ENCODE measurements around the gene PCDHA13.
"Not testable (repeated sequence)": the region's sequence is repeated elsewhere in the genome, so short reads cannot be mapped to it uniquely, and the experiment has no call there.

The PCDHA13 gene

GRCh38 chr5:140881889-140882590, at the start of gene PCDHA13:
TSS of gene PCDHA13 (plus strand) at chr5:140882124. CDS start at chr5:140882269, 145 bp downstream.
- DNase-seq, result no peak

- no peak for DNase-seq
Measured at GRCh38 chr5:140833993-140834392, 47.9 kb upstream of the PCDHA13 start, which contains the start of gene PCDHA7. TSS of gene PCDHA7 (plus strand) at chr5:140834269. CDS start at chr5:140834384, 115 bp downstream.

GRCh38 chr5:140834439-140835008, 47.4 kb upstream of the PCDHA13 start:
- DNase-seq, result not testable (repeated sequence)

- DNase-seq, result no peak
Measured at GRCh38 chr5:140835622-140836510, 46.1 kb upstream of the PCDHA13 start.

GRCh38 chr5:140840978-140841962, 40.7 kb upstream of the PCDHA13 start, which contains the start of gene PCDHA8:
TSS of gene PCDHA8 (plus strand) at chr5:140841187. CDS start at chr5:140841322, 135 bp downstream.
- DNase-seq, result peak; percentile 6

GRCh38 chr5:140842798-140843733, 38.9 kb upstream of the PCDHA13 start:
- DNase-seq, result no peak

GRCh38 chr5:140848139-140849102, 33.5 kb upstream of the PCDHA13 start, which contains the start of gene PCDHA9:
TSS of gene PCDHA9 (plus strand) at chr5:140848382. CDS start at chr5:140848496, 114 bp downstream.
- DNase-seq, result not testable (repeated sequence)

GRCh38 chr5:140849831-140850634, 31.9 kb upstream of the PCDHA13 start:
- DNase-seq, result not testable (repeated sequence)

GRCh38 chr5:140855772-140856674, 25.9 kb upstream of the PCDHA13 start, which contains the start of gene PCDHA10:
TSS of gene PCDHA10 (plus strand) at chr5:140855897. CDS start at chr5:140856049, 152 bp downstream.
- DNase-seq, result no peak

GRCh38 chr5:140857177-140857986, 24.5 kb upstream of the PCDHA13 start:
- no peak for DNase-seq

- DNase-seq, result no peak
Measured at GRCh38 chr5:140857987-140858240, 24.0 kb upstream of the PCDHA13 start.

- no peak for DNase-seq
Measured at GRCh38 chr5:140862441-140863295, 19.3 kb upstream of the PCDHA13 start.

- DNase-seq, result no peak
Measured at GRCh38 chr5:140868721-140869554, 13.0 kb upstream of the PCDHA13 start, which contains the start of gene PCDHA11. TSS of gene PCDHA11 (plus strand) at chr5:140868957. CDS start at chr5:140869104, 147 bp downstream.

GRCh38 chr5:140869555-140869886, 12.4 kb upstream of the PCDHA13 start:
- DNase-seq, result no peak
